Psoas muscle (tissue), 8 donors: Measurements from ENCODE around the gene MAP3K2. TPM values are rescaled to one million over a fixed set of nuclear protein-coding genes. Genes with fewer than 3 reads are reported as not detected.

ENCODE experiments used
- ATAC-seq, 4 donors: fragments of 200-7000 bp; cut with Tn5 transposase; one replicate each; pipeline ENCODE4 v1.9.1; 2020; ENCODE audit warnings: moderate library complexity in 3 of 4, mild to moderate bottlenecking in 2 of 4
- DNase-seq, 2 donors: peaks; one replicate each; pipeline ENCODE4 v3.0.0-alpha.2; 2020
- H3K27ac ChIP-seq: fragments of 200-600 bp; one replicate; pipeline ENCODE4 v1.8.0; 2022
- H3K27me3 ChIP-seq, 3 donors: fragments of 200-600 bp in 1 of 3; one replicate each; pipeline versions ENCODE4 v1.6.1 to v1.8.0; 2013 to 2022; ENCODE audit warnings: low read length in 2 of 3, mild to moderate bottlenecking in 2 of 3, moderate library complexity in 1 of 3; ENCODE audit not compliant: insufficient read depth in 3 of 3
- H3K36me3 ChIP-seq, 2 donors: fragments of 200-600 bp in 1 of 2; one replicate each; pipeline versions ENCODE4 v1.6.1 to v1.8.0; 2013 to 2022; ENCODE audit warnings: low read depth in 1 of 2, mild to moderate bottlenecking in 1 of 2, moderate library complexity in 1 of 2; ENCODE audit not compliant: insufficient read depth in 1 of 2
- H3K4me1 ChIP-seq: fragments of 200-600 bp; one replicate; pipeline ENCODE4 v1.8.0; 2022
- H3K4me3 ChIP-seq: fragments of 200-600 bp; one replicate; pipeline ENCODE4 v1.8.0; 2022; ENCODE audit warnings: mild to moderate bottlenecking
- H3K9me3 ChIP-seq: fragments of 200-600 bp; one replicate; pipeline ENCODE4 v1.8.0; 2022
- CTCF ChIP-seq: fragments of 200-600 bp; IDR thresholded peaks from one replicate; pipeline ENCODE4 v1.8.0; 2022; ENCODE audit warnings: antibody characterized with exemption
- WGBS, 3 donors: extraction: QIAGEN DNeasy Blood & Tissue Kit; methylation state at CpG; one replicate each; pipeline versions ENCODE4 v1.1.6 to v1.1.7; 2013; 5-methylcytosine and 5-hydroxymethylcytosine counted together
- intact Hi-C, 2 donors: fragments of 100-400 bp; cut with DNase I; formaldehyde crosslinking; loops; one replicate each; pipeline versions ENCODE4 v1.11.0 to v1.14.2; 2022
- polyA plus RNA-seq, 3 donors: library from polyadenylated mRNA; stranded (reverse); fragments of 200-250 nt; gene quantifications; one replicate each; pipeline ENCODE4 v1.2.3, GENCODE V29; 2013
- total RNA-seq, 4 donors: library from RNA; stranded (reverse); fragmentation: NEBNext Ultra II Directional in 2 of 4; extraction: Animal tissue kit (Norgen Biotek cat#: 25700) in 2 of 4; gene quantifications; one replicate each; pipeline versions ENCODE4 v1.2.1 to v1.2.4, GENCODE V29; 2021 to 2023
- donor health status: healthy with polysubstance abuse.
- donor health status: DM: no; HTN: no; CAD: no; lungs with moderate emphysema.
- donor health status: Bipolar disorder and iron deficiency.
- donor health status: healthy.
- donor health status: DM: yes; HTN: yes; CAD: no.
- donor health status: DM: no; HTN: no; CAD: no.
- donor health status: DM: no; HTN: no; CAD: no.
- donor health status: DM: yes; HTN: yes; CAD: no.

The MAP3K2 gene
- total and polyA plus RNA-seq, 7 donors, result 4.2 to 37.1 (median 25.9) TPM

- Histone ChIP-seq H3K27me3 (no peaks in the 10 kb centered on the region), H3K27ac (no peak overlapping the region), H3K9me3 (no peaks in the 10 kb centered on the region), H3K4me1 (no peaks in the 10 kb centered on the region), H3K36me3 (peaks cover 16 to 91% of the 10 kb centered on the region in 2 donors), H3K4me3 (no peak overlapping the region)
- no peak for ATAC-seq
- DNase-seq, result no peak
- no peak for TF ChIP-seq CTCF
- intact Hi-C loops, result no loop called here
- 92 to 98% (median 94%) methylated on average over 5 of the region's 5 CpGs for WGBS, 3 donors
Measured at GRCh38 chr2:127270663-127271062, 117.1 kb downstream of the MAP3K2 start.

- WGBS, 3 donors, result 52 to 77% (median 60%) methylated on average over 8 of the region's 8 CpGs
- no peak for TF ChIP-seq CTCF
- Histone ChIP-seq H3K27ac (no peak overlapping the region), H3K27me3 (no peaks in the 10 kb centered on the region), H3K36me3 (peaks cover 5 to 68% of the 10 kb centered on the region in 2 donors), H3K9me3 (no peaks in the 10 kb centered on the region), H3K4me3 (no peak overlapping the region), H3K4me1 (no peaks in the 10 kb centered on the region)
- intact Hi-C loops, result no loop called here
- ATAC-seq (no peak), DNase-seq (no peak)
Measured at GRCh38 chr2:127261804-127262406, 125.9 kb downstream of the MAP3K2 start.

GRCh38 chr2:127259355-127259754, 128.4 kb downstream of the MAP3K2 start:
- H3K4me1 ChIP-seq, result no peaks in the 10 kb centered on the region
- no peaks in the 10 kb centered on the region for H3K27me3 ChIP-seq
- intact Hi-C loops, result no loop called here
- ATAC-seq (no peak), DNase-seq (no peak)
- no peak for TF ChIP-seq CTCF
- peaks cover 5 to 70% of the 10 kb centered on the region in 2 donors for H3K36me3 ChIP-seq
- WGBS, 3 donors, result 89 to 98% (median 97%) methylated on average over 5 of the region's 5 CpGs
- H3K4me3 ChIP-seq, result no peak overlapping the region
- no peak overlapping the region for H3K27ac ChIP-seq
- no peaks in the 10 kb centered on the region for H3K9me3 ChIP-seq

- no peak for TF ChIP-seq CTCF
- no peaks in the 10 kb centered on the region for H3K27me3 ChIP-seq
Measured at GRCh38 chr2:127256866-127257265, 130.9 kb downstream of the MAP3K2 start.

GRCh38 chr2:127256381-127256780, 131.4 kb downstream of the MAP3K2 start:
- H3K27ac ChIP-seq, result no peak overlapping the region
- no peak overlapping the region for H3K4me3 ChIP-seq
- ATAC-seq, result no peak
- no peaks in the 10 kb centered on the region for H3K4me1 ChIP-seq
- TF ChIP-seq CTCF, result no peak
- peaks cover 5 to 56% of the 10 kb centered on the region in 2 donors for H3K36me3 ChIP-seq
- intact Hi-C loops, result no loop called here
- no peak for DNase-seq
- WGBS, 3 donors, result 91 to 95% (median 94%) methylated on average over 3 of the region's 3 CpGs
- H3K9me3 ChIP-seq, result no peaks in the 10 kb centered on the region
- H3K27me3 ChIP-seq, result no peaks in the 10 kb centered on the region

More at GRCh38 chr2:127256866-127257265, 130.9 kb downstream of the MAP3K2 start:
- Histone ChIP-seq H3K36me3 (peaks cover 5 to 61% of the 10 kb centered on the region in 2 donors), H3K27ac (no peak overlapping the region), H3K4me1 (no peaks in the 10 kb centered on the region), H3K9me3 (no peaks in the 10 kb centered on the region), H3K4me3 (no peak overlapping the region)
- 66 to 72% (median 66%) methylated on average over 8 of the region's 8 CpGs for WGBS, 3 donors
- intact Hi-C loops, result no loop called here
- DNase-seq, result no peak
- ATAC-seq, result no peak
